K562 (cell line): ENCODE data around the gene CDKL5. TPM values are rescaled to one million over a fixed set of nuclear protein-coding genes. Genes with fewer than 3 reads are reported as not detected.
A peak's percentile ranks its signal among the peaks of the same experiment; 100 is the strongest.

Experiments
- ARID1B ChIP-seq: fragments of 450-650 bp; IDR thresholded peaks from 2 replicates; pipeline ENCODE4 v1.6.1; 2016; ENCODE audit warnings: antibody characterized with exemption, mild to moderate bottlenecking, inconsistent platforms
- FIP1L1 ChIP-seq: fragments of 200-400 bp; formaldehyde crosslinking; IDR thresholded peaks from 2 replicates; pipeline ENCODE4 v1.6.1; 2018; ENCODE audit warnings: mild to moderate bottlenecking, low read depth, low read length; ENCODE audit not compliant: poor library complexity, severe bottlenecking
- NR4A1 ChIP-seq, 2 experiments: fragments of 250-450 bp in 1 of 2; fragments of 450-650 bp in 1 of 2; sonication (Bioruptor Pico) in 1 of 2; IDR thresholded peaks; 2 replicates each; pipeline versions ENCODE4 v1.4.0 to v1.6.1; 2016 to 2020; ENCODE audit warnings: mild to moderate bottlenecking in 2 of 2, missing compliant biosample characterization in 1 of 2, missing genetic modification characterization in 1 of 2, moderate library complexity in 1 of 2
- SIX5 ChIP-seq, 2 experiments: IDR thresholded peaks; 2 replicates each; pipeline ENCODE4 v1.6.1; 2011; ENCODE audit warnings: low read length in 2 of 2, borderline replicate concordance in 1 of 2, low read depth in 1 of 2, mild to moderate bottlenecking in 1 of 2, moderate library complexity in 1 of 2; ENCODE audit not compliant: insufficient read depth in 1 of 2
- TAF7 ChIP-seq: fragments of 450-650 bp; IDR thresholded peaks from 2 replicates; pipeline ENCODE4 v1.6.1; 2016; ENCODE audit warnings: missing genetic modification characterization, missing compliant biosample characterization
- TSC22D4 ChIP-seq: fragments of 450-650 bp; IDR thresholded peaks from 2 replicates; pipeline ENCODE4 v1.6.1; 2016; ENCODE audit warnings: missing genetic modification characterization, missing biosample characterization, control low read depth
- ZNF224 ChIP-seq: sonication (generic); formaldehyde crosslinking; IDR thresholded peaks from 2 replicates; pipeline ENCODE4 v1.8.0; 2022; ENCODE audit warnings: mild to moderate bottlenecking, missing genetic modification reagents
- ZNF830 ChIP-seq: fragments of 250-450 bp; sonication (Bioruptor Pico); IDR thresholded peaks from 2 replicates; pipeline ENCODE4 v1.5.0; 2021; ENCODE audit warnings: mild to moderate bottlenecking
- polyA plus RNA-seq, 8 experiments: library from polyadenylated mRNA; depleted of rRNA in 4 of 8; stranded (reverse) in 5 of 8; unstranded in 3 of 8; fragments of >200 nt; fragmentation: Nextera tagmentation in 2 of 8; fragmentation: Illumina TruSeq in 1 of 8; extraction: Ambion mirVana in 2 of 8; extraction: Trizol in 1 of 8; gene quantifications; 2 replicates each; pipeline versions ENCODE4 v1.2.1 to v1.2.3, GENCODE V29; 2011 to 2014; ENCODE audit warnings: inconsistent platforms in 1 of 8, missing spikeins in 1 of 8
- total RNA-seq, 7 experiments: library from RNA; depleted of rRNA in 6 of 7; stranded (reverse); fragments of >200 nt in 6 of 7; fragmentation: Illumina TruSeq in 2 of 7; extraction: Trizol in 2 of 7; gene quantifications; 2 replicates each; pipeline versions ENCODE4 v1.2.1 to v1.2.3, GENCODE V29; 2011 to 2021; ENCODE audit warnings: low replicate concordance in 1 of 7
- TF ChIP-seq, protein P1 (sequence below): fragments of 250-450 bp; sonication (Bioruptor Pico); IDR thresholded peaks from 2 replicates; pipeline ENCODE4 v1.5.0; 2020; ENCODE audit warnings: mild to moderate bottlenecking
- TF ChIP-seq, protein P2 (sequence below): IDR thresholded peaks from 2 replicates; pipeline ENCODE4 v1.6.1; 2011; ENCODE audit warnings: borderline replicate concordance, low read depth, mild to moderate bottlenecking, moderate library complexity, low read length; ENCODE audit not compliant: insufficient read depth, poor library complexity, severe bottlenecking
- TF ChIP-seq, protein P3 (sequence below): sonication (generic); formaldehyde crosslinking; IDR thresholded peaks from 2 replicates; pipeline ENCODE4 v1.8.0; 2022; ENCODE audit warnings: mild to moderate bottlenecking, missing genetic modification reagents
- TF ChIP-seq, protein P4 (sequence below): sonication (generic); formaldehyde crosslinking; IDR thresholded peaks from 2 replicates; pipeline ENCODE4 v1.8.1; 2023; ENCODE audit warnings: mild to moderate bottlenecking, missing genetic modification reagents

CDKL5 gene
- total and polyA plus RNA-seq, 9 of the 15 experiments (the other 6 are each of a cell fraction or from before 2014, with no cell fraction given) = under 0.01 to 0.21 (median 0.04) TPM

DNA sequence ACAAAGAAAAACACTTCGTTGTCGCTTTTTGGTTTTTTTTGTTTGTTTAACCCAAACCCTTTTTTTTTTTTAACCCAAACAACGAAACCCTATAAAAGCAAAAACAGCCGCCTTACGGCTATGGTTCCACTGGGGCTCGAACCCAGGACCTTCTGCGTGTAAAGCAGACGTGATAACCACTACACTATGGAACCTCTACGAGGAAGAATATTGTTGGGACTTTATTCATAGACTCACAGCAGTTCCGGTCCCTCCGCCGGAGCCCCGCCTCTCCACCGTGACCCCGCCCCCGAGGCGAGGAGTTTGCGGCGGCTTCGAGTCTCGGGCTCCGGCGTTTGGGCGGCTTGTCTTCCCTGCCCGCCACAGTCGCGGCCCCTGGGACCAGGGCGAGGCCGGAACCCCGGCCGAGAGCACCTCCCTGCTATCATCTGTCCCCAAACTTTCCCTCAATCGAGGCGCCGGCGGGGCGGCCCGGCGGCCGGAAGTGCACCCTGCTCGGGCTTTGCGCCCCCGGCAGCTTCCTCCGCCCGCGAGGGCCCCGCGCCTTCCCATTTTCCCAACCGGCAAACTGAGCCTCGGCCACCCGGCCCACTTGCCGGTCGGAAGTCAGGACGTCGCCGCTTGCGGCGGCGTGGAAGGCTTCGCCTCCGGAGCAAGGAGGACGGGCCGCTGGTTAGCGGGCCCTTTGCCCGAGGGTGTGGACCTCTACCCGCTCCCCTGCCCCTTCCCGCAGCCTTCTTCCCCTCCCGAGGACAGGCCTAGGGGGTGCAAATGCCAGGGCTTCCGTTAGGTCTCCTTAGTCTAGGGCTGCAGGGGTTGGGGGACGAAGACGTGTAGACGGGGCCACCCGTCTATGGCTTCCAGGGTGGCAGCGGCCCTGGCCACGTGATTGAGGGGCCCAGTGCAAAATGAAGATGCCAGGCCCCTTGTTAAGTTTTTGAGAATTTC is 249.7 kb downstream of the CDKL5 start (continued):
- TF ChIP-seq, protein P1, sequence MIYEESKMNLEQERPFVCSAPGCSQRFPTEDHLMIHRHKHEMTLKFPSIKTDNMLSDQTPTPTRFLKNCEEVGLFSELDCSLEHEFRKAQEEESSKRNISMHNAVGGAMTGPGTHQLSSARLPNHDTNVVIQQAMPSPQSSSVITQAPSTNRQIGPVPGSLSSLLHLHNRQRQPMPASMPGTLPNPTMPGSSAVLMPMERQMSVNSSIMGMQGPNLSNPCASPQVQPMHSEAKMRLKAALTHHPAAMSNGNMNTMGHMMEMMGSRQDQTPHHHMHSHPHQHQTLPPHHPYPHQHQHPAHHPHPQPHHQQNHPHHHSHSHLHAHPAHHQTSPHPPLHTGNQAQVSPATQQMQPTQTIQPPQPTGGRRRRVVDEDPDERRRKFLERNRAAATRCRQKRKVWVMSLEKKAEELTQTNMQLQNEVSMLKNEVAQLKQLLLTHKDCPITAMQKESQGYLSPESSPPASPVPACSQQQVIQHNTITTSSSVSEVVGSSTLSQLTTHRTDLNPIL = no peak
- TF ChIP-seq, protein P2, sequence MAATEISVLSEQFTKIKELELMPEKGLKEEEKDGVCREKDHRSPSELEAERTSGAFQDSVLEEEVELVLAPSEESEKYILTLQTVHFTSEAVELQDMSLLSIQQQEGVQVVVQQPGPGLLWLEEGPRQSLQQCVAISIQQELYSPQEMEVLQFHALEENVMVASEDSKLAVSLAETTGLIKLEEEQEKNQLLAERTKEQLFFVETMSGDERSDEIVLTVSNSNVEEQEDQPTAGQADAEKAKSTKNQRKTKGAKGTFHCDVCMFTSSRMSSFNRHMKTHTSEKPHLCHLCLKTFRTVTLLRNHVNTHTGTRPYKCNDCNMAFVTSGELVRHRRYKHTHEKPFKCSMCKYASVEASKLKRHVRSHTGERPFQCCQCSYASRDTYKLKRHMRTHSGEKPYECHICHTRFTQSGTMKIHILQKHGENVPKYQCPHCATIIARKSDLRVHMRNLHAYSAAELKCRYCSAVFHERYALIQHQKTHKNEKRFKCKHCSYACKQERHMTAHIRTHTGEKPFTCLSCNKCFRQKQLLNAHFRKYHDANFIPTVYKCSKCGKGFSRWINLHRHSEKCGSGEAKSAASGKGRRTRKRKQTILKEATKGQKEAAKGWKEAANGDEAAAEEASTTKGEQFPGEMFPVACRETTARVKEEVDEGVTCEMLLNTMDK = no peak
- TF ChIP-seq ARID1B (no peak), FIP1L1 (no peak), NR4A1 (CRISPR knock-in tag; IDR thresholded peaks at IDR 0.05) (no peak), NR4A1 (tag; IDR thresholded peaks at IDR 0.05) (no peak), TSC22D4 (tag) (no peak), SIX5 (IDR thresholded peaks at IDR 0.05; ENCODE audit: borderline replicate concordance in 1 of 2, insufficient read depth in 1 of 2, low read depth in 1 of 2, low read length in 2 of 2) (no peak), ZNF224 (CRISPR knock-in tag) (no peak), TAF7 (tag) (no peak), ZNF830 (CRISPR knock-in tag) (no peak)
- TF ChIP-seq, protein P3, sequence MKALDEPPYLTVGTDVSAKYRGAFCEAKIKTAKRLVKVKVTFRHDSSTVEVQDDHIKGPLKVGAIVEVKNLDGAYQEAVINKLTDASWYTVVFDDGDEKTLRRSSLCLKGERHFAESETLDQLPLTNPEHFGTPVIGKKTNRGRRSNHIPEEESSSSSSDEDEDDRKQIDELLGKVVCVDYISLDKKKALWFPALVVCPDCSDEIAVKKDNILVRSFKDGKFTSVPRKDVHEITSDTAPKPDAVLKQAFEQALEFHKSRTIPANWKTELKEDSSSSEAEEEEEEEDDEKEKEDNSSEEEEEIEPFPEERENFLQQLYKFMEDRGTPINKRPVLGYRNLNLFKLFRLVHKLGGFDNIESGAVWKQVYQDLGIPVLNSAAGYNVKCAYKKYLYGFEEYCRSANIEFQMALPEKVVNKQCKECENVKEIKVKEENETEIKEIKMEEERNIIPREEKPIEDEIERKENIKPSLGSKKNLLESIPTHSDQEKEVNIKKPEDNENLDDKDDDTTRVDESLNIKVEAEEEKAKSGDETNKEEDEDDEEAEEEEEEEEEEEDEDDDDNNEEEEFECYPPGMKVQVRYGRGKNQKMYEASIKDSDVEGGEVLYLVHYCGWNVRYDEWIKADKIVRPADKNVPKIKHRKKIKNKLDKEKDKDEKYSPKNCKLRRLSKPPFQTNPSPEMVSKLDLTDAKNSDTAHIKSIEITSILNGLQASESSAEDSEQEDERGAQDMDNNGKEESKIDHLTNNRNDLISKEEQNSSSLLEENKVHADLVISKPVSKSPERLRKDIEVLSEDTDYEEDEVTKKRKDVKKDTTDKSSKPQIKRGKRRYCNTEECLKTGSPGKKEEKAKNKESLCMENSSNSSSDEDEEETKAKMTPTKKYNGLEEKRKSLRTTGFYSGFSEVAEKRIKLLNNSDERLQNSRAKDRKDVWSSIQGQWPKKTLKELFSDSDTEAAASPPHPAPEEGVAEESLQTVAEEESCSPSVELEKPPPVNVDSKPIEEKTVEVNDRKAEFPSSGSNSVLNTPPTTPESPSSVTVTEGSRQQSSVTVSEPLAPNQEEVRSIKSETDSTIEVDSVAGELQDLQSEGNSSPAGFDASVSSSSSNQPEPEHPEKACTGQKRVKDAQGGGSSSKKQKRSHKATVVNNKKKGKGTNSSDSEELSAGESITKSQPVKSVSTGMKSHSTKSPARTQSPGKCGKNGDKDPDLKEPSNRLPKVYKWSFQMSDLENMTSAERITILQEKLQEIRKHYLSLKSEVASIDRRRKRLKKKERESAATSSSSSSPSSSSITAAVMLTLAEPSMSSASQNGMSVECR (CRISPR knock-in tag) = no peak
- TF ChIP-seq, protein P4, sequence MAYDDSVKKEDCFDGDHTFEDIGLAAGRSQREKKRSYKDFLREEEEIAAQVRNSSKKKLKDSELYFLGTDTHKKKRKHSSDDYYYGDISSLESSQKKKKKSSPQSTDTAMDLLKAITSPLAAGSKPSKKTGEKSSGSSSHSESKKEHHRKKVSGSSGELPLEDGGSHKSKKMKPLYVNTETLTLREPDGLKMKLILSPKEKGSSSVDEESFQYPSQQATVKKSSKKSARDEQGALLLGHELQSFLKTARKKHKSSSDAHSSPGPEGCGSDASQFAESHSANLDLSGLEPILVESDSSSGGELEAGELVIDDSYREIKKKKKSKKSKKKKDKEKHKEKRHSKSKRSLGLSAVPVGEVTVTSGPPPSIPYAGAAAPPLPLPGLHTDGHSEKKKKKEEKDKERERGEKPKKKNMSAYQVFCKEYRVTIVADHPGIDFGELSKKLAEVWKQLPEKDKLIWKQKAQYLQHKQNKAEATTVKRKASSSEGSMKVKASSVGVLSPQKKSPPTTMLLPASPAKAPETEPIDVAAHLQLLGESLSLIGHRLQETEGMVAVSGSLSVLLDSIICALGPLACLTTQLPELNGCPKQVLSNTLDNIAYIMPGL (CRISPR knock-in tag) = peak; percentile 88; the same call in 1 of the 2 replicates
